CD4-positive, alpha-beta T cell treated with Interleukin-6 for 4 hours (primary cell): ENCODE results near the gene ESPL1.

Source experiments
- DNase-seq: peaks from one replicate; pipeline ENCODE4 v3.0.0-alpha.2; 2020; ENCODE audit warnings: mixed read lengths

ESPL1 gene

DNA sequence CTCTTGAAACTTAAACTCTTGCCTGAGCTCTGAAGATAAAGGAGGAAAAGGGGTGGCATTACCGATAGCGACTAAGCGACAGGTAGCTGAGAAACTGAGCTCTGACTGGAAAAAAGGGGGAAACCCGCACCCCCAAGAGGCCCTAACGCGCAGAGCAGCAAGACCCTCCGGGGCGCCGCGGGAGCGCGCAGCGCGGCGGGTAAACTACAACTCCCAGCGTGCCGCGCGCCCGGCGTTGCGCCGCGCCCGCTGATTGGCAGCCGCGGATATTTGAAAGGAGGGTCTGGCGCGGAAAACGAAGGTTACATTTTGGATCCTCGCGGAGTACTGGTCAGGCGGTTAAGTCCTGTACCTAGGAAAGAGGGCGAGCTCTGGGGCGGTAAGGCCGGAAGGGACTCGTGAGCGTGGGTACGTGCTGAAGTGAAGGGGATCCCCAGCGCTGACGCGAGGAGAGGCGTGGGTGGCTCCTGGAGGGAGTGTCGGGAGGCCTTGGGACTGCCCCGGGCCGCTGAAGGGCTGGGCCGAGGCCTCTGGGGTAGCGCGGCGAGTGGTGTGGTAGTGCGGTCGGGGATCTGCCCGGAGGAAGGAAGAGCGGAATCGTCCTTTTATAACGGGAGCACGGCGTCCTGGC lies at the start of gene ESPL1:
Gene ESPL1 (plus strand): TSS at position 301 of the 631 bp plus-strand sequence. CDS start 468 bp downstream, outside the sequence.
- DNase-seq = peak; percentile 84

DNA sequence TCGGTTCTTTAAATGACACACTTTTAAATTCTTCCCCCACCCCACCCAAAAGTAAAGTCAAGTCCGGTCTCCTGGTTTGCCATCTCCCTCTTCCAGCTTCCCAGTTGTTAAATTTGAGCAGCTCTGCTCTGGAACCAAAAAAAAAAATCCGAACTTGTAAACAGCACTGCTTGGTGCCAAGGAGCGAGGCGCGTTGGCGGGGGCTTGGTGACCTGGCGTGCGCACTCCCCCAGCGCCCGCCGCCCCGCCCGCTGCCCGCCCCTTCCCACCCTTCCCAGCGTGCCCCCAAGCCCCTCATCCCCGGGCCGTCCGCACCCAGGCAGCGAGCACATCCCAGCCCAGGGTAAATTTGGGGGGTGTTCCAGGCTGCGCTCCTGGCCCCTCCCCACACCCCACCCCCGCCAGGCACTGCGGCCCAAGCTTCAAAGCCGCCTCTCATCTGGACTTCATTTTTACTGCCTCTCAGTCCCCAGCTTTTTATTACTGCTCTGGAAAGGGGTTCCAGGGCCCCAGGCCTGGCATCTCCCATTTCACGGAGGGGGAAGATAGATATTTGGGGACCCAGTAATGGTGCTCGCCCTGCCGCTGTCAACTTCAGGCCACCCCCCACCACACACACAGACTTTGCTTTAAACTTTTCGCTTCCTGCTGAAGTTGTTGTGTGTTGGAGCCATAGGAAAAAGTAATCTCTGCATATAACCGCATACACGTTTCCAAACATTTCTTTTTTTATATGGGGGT lies 49.4 kb upstream of the ESPL1 start:
- no peak for DNase-seq

DNA sequence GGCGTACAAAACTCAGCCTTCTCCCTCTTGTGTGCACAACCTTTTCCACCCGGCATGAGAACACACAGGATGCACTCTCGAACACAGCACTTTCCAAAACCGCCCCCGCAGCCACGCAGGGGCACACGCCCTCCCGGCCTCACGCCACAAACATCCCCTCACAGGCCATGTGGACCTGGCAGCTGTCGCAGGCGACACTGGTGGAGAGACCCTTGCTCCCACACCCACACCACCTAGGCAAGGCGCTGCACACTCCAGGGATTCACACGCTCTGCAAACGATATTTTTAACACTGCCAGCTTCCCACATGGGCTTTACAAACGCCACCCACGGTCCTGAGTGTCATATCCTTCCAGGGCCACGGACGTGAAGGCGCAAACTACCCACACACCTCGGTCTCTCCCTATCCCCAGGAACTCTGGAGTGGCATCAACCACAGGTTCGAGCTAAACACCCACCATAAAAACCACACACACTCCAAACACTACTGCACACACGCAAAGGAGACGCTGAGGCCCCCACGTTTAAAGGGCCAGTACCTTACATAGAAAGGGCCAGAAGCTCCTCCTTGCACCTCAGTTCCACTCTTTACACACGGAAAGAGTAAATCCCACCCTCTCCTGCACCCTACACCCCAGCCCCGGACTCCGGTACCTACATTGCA lies 48.7 kb upstream of the ESPL1 start:
- peak; percentile 64 for DNase-seq

DNA sequence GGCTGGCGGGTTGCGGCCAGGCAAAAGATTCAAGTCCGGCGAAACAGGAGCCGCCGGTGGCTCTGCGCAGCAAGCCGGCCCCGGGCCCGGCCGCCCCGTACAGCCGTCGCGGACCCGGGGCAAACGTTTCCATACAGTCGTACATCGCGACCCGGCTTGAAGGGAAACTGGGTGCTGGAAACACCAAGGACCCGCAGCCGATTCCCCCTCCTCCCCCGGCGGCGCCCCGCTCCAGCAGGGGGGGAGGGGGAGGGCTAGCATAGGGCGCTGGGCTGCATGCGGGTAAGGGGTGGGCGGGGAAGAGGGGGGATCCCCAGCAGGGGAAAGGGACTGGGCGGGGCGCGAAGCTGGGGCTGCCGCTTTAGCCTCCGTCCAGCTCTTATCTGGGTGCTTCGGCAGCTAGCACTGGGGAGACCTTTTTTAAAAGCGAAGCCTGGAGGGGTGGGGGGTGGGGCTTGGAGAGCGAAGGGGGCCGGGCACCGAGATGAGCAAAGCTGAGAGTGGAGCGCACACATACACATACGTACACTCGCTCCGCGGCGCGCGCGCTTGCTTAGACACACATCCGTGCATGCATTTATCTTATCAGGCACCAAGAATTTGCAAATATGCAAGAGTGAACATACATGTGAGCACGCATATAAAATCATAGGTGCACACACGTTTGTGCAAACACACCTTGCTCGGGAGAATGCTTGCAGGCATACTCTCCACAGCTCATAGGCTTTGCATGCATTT lies 48.0 kb upstream of the ESPL1 start:
- peak; percentile 89 for DNase-seq

DNA sequence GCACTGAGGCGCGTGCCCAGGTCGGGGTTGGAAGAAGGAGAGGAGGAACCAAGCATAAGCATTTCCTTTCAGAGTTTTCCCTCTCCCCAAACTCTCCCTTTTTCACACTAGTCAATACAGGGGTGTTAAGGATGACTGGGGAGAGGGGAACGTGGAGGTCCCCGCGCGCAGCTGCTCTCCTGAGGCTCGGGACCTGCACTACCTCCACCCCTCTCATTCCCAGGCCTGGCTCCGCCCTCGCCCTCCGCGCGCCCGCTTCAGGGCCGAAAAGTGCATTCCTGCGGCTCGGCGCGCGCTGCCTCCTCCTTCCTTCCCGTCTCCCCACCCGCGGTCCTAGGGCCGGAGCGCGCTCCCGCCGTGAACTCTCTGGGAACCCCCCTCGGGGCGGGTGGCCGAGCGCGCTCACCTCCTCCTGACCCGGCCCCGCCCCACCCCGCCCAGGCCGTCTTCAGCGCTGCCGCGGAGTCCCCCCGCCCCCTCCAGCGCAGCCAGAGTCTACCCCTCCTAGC lies 47.4 kb upstream of the ESPL1 start:
- DNase-seq = peak; percentile 84

DNA sequence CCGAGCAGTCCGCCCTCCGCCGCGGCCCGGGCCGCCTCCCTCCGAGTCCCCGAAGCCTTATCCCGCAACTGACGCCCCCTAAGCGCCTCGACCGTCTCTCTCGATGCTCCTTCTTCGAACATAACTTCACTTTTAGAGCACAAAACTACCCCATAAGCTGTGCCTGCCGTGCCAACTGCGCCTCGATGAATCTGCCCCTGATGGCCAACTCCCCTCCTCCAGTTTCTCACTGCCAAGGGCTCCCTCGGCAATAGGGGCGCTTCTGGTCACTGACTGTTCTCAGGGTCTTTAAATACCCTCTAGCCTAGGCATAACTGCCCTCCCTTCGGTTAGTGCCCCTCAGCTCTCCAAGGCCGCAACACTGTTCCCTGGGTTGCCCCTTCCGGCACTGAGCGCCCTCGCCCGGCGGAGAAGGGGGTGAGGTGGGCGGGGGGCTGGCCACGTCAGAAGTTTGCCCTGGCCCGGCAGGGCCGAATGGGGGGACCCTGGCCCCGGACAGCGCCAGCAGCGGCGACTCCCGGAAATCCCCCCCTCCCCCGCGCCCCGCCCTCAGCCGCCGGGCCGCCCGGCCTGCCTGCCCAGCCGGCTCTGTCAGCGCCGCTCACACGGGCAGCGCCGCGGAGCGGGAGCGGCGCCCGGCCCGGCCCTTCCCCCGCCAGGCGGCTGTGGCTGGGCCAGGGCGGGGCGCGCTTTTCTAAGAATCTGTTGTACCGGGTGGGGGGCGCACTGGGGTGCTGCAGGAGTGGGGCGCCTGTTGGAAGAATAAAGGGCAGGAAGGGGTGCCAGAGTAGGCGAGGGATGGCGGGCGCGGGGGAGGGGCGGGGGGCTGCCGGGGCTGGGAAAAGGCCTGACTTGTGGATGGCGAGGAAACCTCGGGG lies 46.7 kb upstream of the ESPL1 start:
- peak; percentile 53 for DNase-seq

DNA sequence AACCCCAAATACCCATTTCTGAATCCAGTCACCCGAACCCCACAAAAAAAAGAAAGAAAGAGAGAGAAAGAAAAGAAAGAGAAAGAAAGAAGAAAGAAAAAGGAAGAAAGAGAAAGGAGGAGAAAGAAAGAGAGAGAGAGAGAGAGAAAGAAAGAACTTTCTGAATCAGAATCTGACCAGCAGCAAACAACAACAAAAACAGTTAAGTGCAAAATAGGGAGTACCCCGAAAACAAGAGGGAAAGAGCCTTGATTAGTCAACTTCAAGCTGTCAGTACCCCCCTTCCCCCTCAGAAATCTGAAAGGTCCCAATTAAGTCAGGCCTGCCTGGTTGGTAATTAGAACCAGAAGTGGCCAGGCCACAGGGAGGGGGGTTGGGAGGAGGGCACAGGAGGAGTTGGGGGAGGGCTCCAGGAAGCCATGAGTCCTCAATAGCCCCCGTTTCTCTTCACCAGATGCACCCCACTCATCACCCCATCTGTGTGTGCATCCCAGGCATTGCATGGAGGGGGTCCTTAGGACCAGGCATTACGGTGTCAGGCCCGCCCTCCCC lies 45.9 kb upstream of the ESPL1 start:
- DNase-seq = no peak

DNA sequence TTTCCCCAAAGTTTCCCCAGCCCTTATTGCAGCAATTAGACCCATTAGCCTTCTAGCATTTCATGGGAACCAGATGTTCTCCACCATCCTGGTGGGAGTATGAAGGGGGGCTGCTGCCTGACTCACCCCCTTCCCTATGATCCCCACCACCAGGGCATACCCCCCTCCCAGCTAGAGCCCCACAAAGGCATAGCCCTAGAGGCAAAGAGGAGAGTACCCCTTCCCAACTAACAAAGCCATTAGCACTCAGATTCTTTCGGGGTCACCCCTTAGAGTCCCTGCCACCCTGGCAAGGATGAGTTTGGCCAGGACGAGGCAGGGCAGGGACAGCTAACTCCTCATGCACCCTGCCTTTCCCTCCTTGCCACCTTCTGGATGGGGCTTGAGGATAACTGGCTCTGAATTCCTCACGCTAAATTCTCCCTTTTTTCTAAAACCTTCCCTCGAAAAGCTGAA lies 45.3 kb upstream of the ESPL1 start:
- DNase-seq = no peak

DNA sequence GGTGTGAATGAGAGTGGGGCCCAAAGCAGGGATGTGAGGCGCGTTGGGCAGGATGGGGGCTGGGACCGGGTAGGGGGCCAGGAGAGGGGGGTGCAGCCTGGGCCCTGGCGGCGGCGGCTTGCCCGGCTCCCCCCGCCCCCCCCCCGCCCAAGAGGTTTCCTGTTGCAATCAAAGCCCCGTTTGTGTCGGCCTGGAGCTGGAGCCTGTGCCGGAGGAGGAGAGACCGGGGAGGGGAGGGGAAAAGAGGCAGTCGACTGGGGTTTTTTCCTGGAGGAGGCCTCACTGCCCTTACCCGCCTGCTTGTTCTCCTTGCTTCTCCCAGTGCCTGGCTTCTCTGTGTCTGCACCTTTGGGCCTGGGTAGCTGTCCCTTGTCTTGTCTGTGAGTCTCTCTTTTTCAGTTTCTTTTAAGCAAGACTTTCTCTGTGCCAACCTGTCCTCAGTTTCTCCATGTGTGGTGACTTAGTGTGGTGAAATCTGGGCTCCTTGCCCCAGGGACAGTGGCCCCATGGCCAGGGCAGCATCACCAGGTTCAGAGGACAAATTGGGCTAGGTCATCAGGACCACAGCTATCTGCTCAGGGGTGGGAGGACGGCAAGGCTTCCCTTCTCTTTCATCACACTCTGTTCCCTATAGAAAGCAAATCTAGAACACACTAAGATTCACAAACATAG lies 44.6 kb upstream of the ESPL1 start:
- DNase-seq = peak; percentile 63

DNA sequence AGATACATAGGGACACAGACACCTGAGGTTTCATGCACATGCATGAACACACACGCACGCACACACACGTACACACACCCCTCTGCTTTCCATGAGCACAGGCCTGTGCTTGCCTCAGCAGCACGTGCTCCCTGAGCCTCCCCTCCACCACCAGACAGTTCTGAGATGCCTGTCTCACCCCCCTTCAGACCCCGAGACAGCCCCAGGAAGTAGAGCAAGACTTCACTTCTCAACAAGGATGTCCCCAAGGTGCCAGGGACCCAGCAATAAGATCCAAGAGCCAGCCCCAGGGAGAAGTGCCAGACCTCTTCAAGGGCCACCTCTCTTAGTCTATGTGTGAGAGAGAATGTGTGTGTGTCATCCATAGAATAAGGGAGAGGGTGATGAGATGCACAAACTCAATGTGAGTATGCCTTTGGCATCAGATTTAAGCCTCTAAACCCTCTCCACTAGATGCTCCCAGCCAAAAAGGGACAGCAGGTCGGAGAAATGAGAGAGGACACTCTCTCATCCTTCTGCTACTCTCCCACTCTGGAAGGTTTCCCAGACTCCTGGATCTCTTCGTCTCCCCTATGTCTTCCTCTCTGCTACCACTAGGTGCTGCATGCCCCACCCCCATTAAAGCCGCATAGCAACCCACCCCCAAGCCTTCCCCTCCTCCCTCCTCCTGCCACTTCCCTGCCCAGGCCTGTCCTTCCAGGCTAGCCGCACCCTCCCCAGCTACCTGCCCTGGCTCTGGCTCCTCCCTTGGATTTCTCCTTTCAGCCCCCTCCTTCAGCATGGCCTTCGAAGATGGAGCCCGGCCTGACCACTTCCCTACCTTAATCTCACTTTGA lies 43.8 kb upstream of the ESPL1 start:
- peak; percentile 32 for DNase-seq

DNA sequence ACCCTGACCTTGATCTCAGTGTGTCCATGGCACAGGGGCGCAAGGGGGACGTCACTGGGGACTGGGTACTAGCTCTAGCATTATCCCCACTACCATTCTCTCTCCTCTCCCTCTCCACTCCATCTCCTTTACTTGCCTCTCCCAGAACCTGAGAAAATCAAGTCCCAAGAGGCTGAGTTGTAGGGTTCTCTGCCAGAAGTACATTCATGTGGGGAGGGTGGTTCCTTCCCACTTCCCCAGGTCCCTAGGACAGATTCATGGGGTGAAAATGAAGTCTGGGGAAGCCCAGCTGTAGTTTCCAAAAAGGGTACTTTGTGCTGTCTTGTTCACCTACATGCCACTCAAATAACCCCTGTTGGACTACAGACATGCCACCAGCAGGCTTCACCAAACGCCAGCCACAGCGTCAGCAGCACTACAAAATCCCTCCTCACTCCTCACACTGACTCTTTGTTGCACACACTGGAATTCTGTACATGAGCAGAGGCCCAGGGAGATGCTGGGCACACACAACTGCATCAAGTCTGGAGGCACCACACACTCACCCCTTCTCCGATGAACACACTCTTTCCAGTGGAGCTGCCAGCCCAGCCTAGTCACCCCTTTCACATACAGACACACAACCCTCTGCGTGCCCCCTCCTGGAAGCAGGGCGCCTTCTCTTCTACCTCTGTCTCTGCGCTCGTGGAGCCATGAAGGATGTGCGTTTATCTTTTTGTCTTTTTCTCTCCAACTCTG lies 43.0 kb upstream of the ESPL1 start:
- no peak for DNase-seq

DNA sequence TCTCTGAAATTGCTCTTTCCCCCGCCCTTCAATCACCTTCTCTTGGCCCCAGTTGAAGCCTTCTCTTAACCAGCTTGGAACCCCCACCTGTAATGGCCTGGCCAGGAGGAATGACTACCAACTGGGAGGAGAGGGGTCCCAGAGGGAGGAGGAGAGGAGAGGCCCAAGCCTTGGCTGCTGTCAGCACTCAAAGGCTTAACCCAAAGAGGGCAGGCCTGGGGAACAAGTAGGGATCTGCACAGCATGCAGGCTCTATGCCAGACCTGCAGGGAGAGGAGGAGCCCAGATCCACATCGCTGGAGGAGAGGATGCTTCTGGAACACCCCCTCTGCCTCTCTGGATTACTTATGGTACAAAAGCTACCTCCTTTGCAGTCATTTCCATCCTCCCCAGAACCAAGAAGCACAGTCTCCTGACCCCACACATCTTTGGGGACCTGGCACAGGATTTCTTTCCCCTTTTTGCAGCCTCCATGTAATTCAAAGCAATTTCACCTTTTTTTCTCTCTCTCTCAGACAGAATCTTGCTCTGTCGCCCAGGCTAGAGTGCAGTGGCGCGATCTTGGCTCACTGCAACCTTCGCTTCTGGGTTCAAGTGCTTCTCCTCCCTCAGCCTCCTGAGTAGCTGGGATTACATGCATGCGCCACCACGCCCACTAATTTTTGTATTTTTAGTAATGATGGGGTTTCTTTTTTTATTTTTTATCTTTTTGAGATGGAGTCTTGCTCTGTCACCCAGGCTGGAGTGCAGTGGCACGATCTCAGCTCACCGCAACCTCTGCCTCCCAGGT lies 42.3 kb upstream of the ESPL1 start:
- DNase-seq = no peak

DNA sequence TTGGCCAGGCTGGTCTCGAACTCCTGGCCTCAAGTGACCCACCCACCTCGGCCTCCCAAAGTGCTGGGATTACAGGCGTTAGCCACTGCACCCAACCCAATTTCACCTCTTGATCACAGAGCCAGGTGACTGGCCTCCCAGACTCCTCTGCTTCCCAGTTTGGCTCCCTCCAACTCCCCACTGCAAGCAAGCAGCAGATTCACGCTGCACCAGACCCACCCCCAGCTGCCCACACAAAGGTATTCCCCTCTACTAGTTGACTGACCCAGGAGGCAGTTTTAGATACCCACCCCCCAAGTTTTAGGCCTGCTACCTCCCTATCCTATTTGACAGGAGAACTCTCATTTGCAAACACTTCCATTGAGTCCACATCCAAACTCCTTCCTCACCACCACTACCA lies 41.3 kb upstream of the ESPL1 start:
- DNase-seq = no peak

DNA sequence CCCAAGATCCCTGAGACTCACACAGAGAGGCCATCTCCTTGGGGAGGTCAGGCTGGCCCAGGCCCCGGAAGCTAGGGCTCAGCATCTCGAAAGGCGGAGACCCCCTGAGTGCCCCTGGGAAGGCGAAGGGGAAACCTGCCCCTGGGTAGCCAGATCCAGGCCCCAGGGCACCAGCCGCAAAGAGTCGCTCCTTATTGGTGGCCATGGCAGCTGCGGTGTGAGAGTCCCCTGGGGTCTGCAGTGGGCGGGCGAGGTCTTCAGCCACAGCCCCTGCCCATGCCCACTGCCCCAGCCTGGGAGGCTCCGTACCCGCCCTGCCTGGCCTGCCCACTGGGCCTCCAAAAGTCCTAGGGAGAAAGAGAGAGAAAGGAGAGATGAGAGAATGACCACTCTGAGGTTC lies 40.8 kb upstream of the ESPL1 start:
- no peak for DNase-seq

DNA sequence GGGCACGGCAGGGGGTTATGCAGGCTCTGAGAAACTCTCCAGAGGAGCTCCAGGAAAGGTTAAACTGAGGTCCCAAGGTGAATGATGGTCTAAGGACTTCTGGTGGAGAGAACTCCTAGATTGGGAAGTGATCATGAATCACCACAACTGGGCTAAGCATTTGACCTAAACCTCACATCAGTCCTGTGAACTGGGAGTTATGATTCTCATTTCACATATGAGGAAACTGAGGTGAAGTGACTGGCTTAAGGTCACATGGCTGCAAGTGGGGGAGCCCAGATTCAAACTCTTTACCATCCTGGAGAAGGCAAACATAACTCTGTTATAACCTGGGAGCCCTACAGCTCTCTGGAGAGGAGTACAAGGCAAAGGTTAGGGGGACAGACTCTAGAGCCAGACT lies 40.3 kb upstream of the ESPL1 start:
- DNase-seq = no peak

DNA sequence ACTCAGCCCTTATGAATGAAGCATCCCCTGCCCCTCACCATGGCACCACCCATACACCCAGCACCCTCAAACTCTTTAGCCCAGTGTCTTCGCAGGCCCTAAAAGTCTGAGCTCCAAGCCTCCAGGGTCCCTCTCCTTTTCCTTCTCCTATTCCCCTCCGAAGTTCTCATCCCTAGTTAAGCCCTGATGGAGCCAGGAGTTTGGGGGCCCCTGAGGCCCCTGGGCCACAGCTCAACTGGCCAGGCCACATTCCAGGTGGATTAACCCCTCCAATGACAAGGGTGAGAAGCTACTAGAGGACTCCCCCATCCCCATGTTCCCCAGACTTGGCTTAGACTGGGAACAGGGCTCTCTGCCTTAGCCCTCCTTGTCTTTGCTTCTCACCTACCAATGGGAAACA lies 38.6 kb upstream of the ESPL1 start:
- no peak for DNase-seq

DNA sequence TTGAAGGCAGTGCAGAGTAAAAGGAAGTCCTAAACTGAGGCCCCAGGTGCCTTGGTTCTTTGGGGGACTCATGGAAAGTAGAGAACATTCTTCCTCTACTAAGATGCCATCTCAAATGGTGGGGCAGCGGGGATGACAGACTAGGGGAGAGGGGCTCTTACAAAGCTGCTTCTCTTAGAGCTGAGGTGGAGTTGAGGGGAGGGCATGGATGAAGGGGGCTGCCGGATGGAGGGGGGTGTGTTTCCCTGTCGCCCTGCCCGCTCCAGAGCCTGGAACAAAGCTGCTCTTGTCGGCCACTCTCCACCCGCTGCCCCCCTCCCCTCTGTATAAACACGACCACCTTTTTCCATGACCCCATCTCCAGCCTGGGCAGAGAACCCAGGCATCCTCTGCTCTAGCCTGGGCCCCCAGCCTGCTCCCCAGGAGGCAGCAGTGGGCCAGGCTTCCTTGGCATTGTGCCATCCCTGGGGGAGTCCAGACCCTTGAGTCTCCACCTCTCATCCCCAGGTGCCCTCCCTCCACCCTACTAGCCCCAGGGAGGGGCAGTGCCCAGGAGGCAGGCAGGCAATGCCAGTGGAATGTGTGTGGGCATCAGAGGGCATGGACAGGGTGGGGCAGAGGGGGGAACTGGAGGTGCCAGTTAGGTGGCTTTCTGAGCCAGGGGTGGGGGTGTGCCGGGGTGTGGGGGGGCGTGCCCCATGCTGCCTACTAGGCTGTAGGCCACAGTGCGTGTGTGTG lies 37.8 kb upstream of the ESPL1 start:
- DNase-seq = no peak

DNA sequence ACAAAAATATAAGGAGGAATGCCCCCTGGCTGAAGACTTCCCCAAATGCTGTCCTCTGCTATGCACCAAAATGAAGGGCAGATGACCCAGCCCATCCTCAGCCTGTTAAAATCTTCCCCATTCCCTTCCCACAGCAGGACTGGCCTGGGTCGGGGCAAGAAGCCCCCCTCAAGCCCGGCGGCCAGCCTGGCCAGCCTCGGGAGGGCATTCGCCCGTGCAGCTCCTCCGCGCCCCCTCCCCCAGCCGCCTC lies 36.5 kb upstream of the ESPL1 start:
- DNase-seq = no peak
